Stomach (tissue), 4 donors: Measurements from ENCODE around the gene AKAP9.

Source experiments
- EP300 ChIP-seq: sonication (generic); formaldehyde crosslinking; IDR thresholded peaks from one replicate; pipeline ENCODE4 v1.6.1; 2017; ENCODE audit warnings: antibody characterized with exemption
- POLR2A ChIP-seq, 4 donors: fragments of 450-650 bp; IDR thresholded peaks; one replicate each; pipeline ENCODE4 v1.6.1; 2016; ENCODE audit warnings: antibody characterized with exemption in 4 of 4, control low read depth in 2 of 4, mild to moderate bottlenecking in 1 of 4, moderate library complexity in 1 of 4
- POLR2AphosphoS5 ChIP-seq, 3 donors: sonication (generic); formaldehyde crosslinking; IDR thresholded peaks; one replicate each; pipeline ENCODE4 v1.6.1; 2016; ENCODE audit warnings: antibody characterized with exemption in 3 of 3
- TF ChIP-seq, protein P1 (sequence below), 7 experiments: fragments of 450-650 bp in 4 of 7; fragments of 200-600 bp in 3 of 7; sonication (generic) in 3 of 7; IDR thresholded peaks; one replicate each; pipeline ENCODE4 v1.5.1; 2016 to 2019; ENCODE audit warnings: antibody characterized with exemption in 7 of 7, control low read depth in 2 of 7, mild to moderate bottlenecking in 1 of 7

DNA sequence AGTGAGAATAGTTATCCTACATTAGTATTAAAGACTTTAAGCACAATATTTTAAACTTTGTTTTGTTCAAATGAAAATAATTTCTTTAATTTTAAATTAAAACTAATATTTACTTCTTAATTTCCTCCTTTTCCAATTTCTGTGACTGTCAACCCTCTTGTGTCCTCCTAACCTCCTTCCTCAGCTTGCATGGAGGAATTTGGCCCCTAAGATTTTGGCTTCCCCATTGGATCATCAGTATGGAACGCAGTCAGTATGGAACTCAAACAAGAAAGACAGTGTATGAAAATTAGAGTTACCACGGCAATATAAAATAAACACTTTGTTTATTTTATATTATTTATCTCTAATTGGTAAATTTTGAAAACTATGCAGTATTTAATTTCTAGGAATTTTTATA lies 102.4 kb downstream of the AKAP9 start:
- TF ChIP-seq, protein P1, sequence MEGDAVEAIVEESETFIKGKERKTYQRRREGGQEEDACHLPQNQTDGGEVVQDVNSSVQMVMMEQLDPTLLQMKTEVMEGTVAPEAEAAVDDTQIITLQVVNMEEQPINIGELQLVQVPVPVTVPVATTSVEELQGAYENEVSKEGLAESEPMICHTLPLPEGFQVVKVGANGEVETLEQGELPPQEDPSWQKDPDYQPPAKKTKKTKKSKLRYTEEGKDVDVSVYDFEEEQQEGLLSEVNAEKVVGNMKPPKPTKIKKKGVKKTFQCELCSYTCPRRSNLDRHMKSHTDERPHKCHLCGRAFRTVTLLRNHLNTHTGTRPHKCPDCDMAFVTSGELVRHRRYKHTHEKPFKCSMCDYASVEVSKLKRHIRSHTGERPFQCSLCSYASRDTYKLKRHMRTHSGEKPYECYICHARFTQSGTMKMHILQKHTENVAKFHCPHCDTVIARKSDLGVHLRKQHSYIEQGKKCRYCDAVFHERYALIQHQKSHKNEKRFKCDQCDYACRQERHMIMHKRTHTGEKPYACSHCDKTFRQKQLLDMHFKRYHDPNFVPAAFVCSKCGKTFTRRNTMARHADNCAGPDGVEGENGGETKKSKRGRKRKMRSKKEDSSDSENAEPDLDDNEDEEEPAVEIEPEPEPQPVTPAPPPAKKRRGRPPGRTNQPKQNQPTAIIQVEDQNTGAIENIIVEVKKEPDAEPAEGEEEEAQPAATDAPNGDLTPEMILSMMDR (IDR thresholded peaks at IDR 0.05) = no peak
- no peak for TF ChIP-seq POLR2A (IDR thresholded peaks at IDR 0.05)
- TF ChIP-seq EP300 = no peak
- no peak for TF ChIP-seq POLR2AphosphoS5 (IDR thresholded peaks at IDR 0.05)
